ENCODE measurements around the gene EPB41L2. TPM values are rescaled to one million over a fixed set of nuclear protein-coding genes. Genes with fewer than 3 reads are reported as not detected.

The EPB41L2 gene
- total and polyA plus RNA-seq, 8 donors = 13.0 to 63.0 (median 17.4) TPM

DNA sequence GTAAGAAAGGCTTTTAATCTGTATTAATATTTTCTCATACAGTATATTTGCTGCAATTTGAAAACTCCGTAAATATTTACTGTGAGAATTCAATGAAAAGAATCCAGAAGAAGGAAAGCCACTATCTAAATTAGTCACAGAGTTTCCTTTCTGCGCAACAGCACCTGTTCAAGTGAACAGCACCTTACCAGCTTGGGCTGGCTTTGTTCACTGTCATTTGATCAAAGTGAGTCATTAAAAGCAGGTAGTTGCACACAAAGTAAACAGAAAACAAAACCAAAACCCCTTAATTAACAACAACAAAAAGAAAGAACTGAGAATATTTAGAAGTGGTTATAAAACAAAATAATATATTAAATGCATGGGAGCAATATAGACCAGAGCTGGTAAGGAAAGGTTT lies 223.0 kb downstream of the EPB41L2 start:
- WGBS, 2 donors = 95 to 96% methylated on average over 2 of the region's 2 CpGs
- Histone ChIP-seq H3K27ac (no peak overlapping the region), H3K36me3 (no peaks in the 10 kb centered on the region), H3K4me1 (no peaks in the 10 kb centered on the region), H3K4me3 (no peak overlapping the region), H3K27me3 (no peaks in the 10 kb centered on the region), H3K9me3 (no peaks in the 10 kb centered on the region)
- intact Hi-C loops (cut with DNase I) = no loop called here
- no peak for ATAC-seq
- no peak for DNase-seq
- no peak for FAIRE-seq
- no peak for TF ChIP-seq CTCF (IDR thresholded peaks at IDR 0.05)

GRCh38 chr6:130839379-130839778 lies 223.7 kb downstream of the EPB41L2 start:
- H3K9me3 ChIP-seq = no peaks in the 10 kb centered on the region
- FAIRE-seq (no peak), ATAC-seq (no peak)

GRCh38 chr6:130838951-130839350 lies 224.1 kb downstream of the EPB41L2 start:
- TF ChIP-seq CTCF (IDR thresholded peaks at IDR 0.05) = no peak
- ATAC-seq = no peak
- Histone ChIP-seq H3K4me1 (no peaks in the 10 kb centered on the region), H3K9me3 (no peaks in the 10 kb centered on the region), H3K27ac (no peak overlapping the region), H3K36me3 (no peaks in the 10 kb centered on the region), H3K27me3 (no peaks in the 10 kb centered on the region), H3K4me3 (no peak overlapping the region)
- DNase-seq = no peak
- WGBS, 2 donors = 74 to 91% methylated on average over 5 of the region's 5 CpGs
- intact Hi-C loops (cut with DNase I) = no loop called here
- FAIRE-seq = no peak

More at GRCh38 chr6:130839379-130839778, 223.7 kb downstream of the EPB41L2 start:
- no peak overlapping the region for H3K4me3 ChIP-seq
- WGBS, 2 donors = 88 to 95% methylated on average over 2 of the region's 2 CpGs
- intact Hi-C loops (cut with DNase I) = no loop called here
- no peak overlapping the region for H3K27ac ChIP-seq
- no peaks in the 10 kb centered on the region for H3K27me3 ChIP-seq
- no peaks in the 10 kb centered on the region for H3K4me1 ChIP-seq
- no peak for TF ChIP-seq CTCF (IDR thresholded peaks at IDR 0.05)
- no peaks in the 10 kb centered on the region for H3K36me3 ChIP-seq
- DNase-seq = no peak

DNA sequence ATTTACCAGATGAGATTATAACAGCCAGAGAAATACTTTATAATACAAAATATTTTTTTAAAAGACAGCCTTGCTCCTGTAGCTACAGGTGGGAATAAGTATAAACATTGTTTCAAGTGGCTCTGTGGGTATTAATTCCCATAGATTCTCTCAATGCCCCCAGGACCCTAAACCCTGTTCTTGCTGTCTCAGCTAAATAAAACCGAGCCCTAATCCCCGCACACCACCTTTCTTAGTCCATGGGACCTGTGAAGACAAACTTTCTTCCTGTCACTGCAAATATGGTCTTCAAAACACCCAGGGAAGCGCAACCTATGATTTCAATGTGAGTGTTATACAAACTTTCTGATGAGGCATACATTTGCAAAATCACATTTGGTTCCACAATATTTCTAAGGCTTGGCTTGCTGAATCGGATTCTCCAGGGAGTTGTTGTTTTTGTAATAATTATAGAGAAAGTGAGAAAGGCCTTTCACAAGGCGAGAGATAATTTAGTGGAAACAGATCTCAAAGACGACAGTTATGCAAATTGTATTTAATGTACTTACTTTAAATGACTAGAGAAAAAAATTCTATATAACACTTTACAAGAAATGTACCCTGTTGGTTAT lies 224.7 kb downstream of the EPB41L2 start:
- 91 to 92% methylated on average over 6 of the region's 6 CpGs for WGBS, 2 donors
- no peak for TF ChIP-seq CTCF (IDR thresholded peaks at IDR 0.05)
- intact Hi-C loops (cut with DNase I) = no loop called here
- Histone ChIP-seq H3K27me3 (no peaks in the 10 kb centered on the region), H3K9me3 (no peaks in the 10 kb centered on the region), H3K27ac (no peak overlapping the region), H3K36me3 (no peaks in the 10 kb centered on the region), H3K4me1 (no peaks in the 10 kb centered on the region), H3K4me3 (no peak overlapping the region)
- ATAC-seq (no peak), DNase-seq (no peak), FAIRE-seq (no peak)

GRCh38 chr6:130837067-130837466 lies 226.0 kb downstream of the EPB41L2 start:
- H3K36me3 ChIP-seq = no peaks in the 10 kb centered on the region
- no peak overlapping the region for H3K27ac ChIP-seq
- H3K4me3 ChIP-seq = no peak overlapping the region
- no peak for ATAC-seq
- intact Hi-C loops (cut with DNase I) = no loop called here
- FAIRE-seq = no peak
- TF ChIP-seq CTCF (IDR thresholded peaks at IDR 0.05) = no peak
- H3K27me3 ChIP-seq = no peaks in the 10 kb centered on the region
- H3K4me1 ChIP-seq = no peaks in the 10 kb centered on the region
- no peak for DNase-seq
- H3K9me3 ChIP-seq = no peaks in the 10 kb centered on the region

Data from pancreas (tissue), 10 donors.